ENCODE measurements around the gene EDA.

GRCh38 chrX:70009970-70010369, 394.1 kb downstream of the EDA start:
- TF ChIP-seq EZH2 (IDR thresholded peaks at IDR 0.05) (no peak), CTCF (IDR thresholded peaks at IDR 0.05) (no peak)
